ENCODE results near the gene ZBTB16. TPM values are rescaled to one million over a fixed set of nuclear protein-coding genes. Genes with fewer than 3 reads are reported as not detected.

Gene ZBTB16
- total and polyA plus RNA-seq, 2 of the 4 experiments (the other 2 are of a cell fraction) = not detected

DNA sequence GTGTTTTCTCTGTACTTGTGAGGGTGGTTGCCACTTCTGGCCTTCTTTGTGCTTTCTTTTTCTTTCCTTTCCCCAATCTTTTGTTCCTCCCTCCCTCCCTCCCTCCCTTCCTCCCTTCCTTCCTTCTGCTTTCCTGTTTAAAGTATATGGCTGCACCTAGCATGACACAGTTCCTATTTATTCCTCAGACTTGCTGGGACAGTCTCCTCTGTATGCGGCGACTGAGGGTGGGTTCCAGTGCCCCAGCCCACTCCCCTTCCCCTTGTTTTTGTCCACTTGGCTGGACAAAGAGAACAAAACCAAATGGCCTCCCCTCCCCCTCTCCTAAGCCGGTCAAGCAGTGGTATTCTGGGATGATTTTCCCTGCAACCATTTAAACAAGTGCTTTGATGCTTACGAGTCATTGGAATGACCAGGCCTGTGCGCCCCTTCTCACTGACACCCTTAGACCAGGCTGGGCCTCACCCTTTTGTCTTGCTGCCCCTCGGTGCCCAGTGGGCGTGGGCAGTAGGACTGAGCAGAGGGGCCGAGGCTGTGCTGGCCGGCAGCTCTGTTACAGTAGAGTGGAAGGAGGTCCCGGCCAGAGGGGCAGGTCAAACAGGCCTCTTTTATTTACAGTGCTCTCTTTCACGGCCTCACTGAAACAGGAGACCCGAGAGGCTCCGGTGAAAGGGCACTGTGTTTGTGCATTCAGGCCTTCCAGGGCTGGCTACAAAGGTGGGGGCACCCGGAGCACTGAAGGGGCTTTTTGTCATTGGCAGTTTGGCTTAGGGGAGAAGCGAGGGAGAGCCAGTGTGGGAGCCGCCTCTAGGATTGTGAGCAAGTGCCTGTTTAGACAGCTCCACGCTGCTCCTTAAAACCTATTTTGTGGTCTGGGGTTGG lies 32.2 kb downstream of the ZBTB16 start:
- Histone ChIP-seq H4K91ac (ENCODE audit: insufficient read depth, low read depth, low read length) (no peak overlapping the region), H2AK5ac (ENCODE audit: low read depth, low read length) (no peak overlapping the region), H4K5ac (ENCODE audit: low read depth, low read length) (no peak overlapping the region), H3K9me1 (ENCODE audit: insufficient read depth, low read length) (no peaks in the 10 kb centered on the region), H3K4me3 (ENCODE audit: insufficient read depth, low read depth, low read length) (no peak overlapping the region), H2BK5ac (ENCODE audit: low read depth, low read length, poor library complexity, severe bottlenecking) (no peak overlapping the region), H2BK15ac (ENCODE audit: low read depth, low read length) (no peak overlapping the region), H2AFZ (replicated peaks; ENCODE audit: low read length, poor library complexity) (no peak overlapping the region), H3K4me2 (ENCODE audit: low read depth, low read length) (no peak overlapping the region), H3K14ac (replicated peaks; ENCODE audit: low read depth, low read length) (no peak overlapping the region), H3K9ac (ENCODE audit: low read depth, low read length) (no peak overlapping the region), H3K4ac (ENCODE audit: low read depth, low read length) (no peak overlapping the region), H4K20me1 (ENCODE audit: insufficient read depth, low read length) (no peaks in the 10 kb centered on the region), H2BK120ac (ENCODE audit: low read depth, low read length) (no peak overlapping the region), H2AK9ac (replicated peaks; ENCODE audit: low read depth, low read length, poor library complexity) (no peak overlapping the region), H2BK20ac (ENCODE audit: low read depth, low read length) (no peak overlapping the region), H3K36me3 (ENCODE audit: control insufficient read depth, insufficient read depth, low read length) (no peaks in the 10 kb centered on the region), H3K23ac (ENCODE audit: low read depth, low read length) (no peak overlapping the region), H3K79me1 (ENCODE audit: low read depth in 1 of 2, low read length in 2 of 2) (no peaks in the 10 kb centered on the region), H3K9me3 (ENCODE audit: control insufficient read depth, insufficient read depth, low read length) (no peaks in the 10 kb centered on the region), H3K56ac (ENCODE audit: extremely low read depth, insufficient read depth, low read length) (no peak overlapping the region), H3K27me3 (ENCODE audit: control insufficient read depth, insufficient read depth, low read length) (peaks cover 6% of the 10 kb centered on the region; the same call in 1 of the 2 replicates), H3K4me1 (ENCODE audit: control insufficient read depth, insufficient read depth, low read length) (no peaks in the 10 kb centered on the region), H4K8ac (ENCODE audit: low read depth in 2 of 2, low read length in 2 of 2) (no peak overlapping the region), H3K18ac (ENCODE audit: low read depth, low read length) (no peak overlapping the region), H3K27ac (ENCODE audit: insufficient read depth, low read length) (no peak overlapping the region)
- 46% methylated on average over 3 of the region's 17 CpGs; no CpG with 5 or more reads in 1 of the 2 experiments for WGBS, 2 experiments (ENCODE audit: extremely low coverage in 2 of 2, insufficient read length in 1 of 2)
- ATAC-seq (ENCODE audit: low read depth) (no peak), DNase-seq (no peak)
- BruUV-seq (replicated peaks) = no TSS peak
- dilution Hi-C loops (cut with HindIII; ENCODE audit: low sequenced_read_pairs, unreplicated experiment) (no loop called here), intact Hi-C loops (cut with micrococcal nuclease) (no loop called here), in situ Hi-C loops (cut with MboI; ENCODE audit: low sequenced_read_pairs) (no loop called here)
- POLR2A ChIA-PET (ENCODE audit: unreplicated experiment) = no interaction called here
- CTCF ChIA-PET = no interaction called here
- TF ChIP-seq CEBPB (IDR thresholded peaks at IDR 0.05; ENCODE audit: low read depth, low read length) (no peak), RFX5 (IDR thresholded peaks at IDR 0.05; ENCODE audit: low read depth, low read length) (no peak), MXI1 (IDR thresholded peaks at IDR 0.05; ENCODE audit: borderline replicate concordance, low read depth, low read length) (no peak), MAFK (IDR thresholded peaks at IDR 0.05; ENCODE audit: low read depth, low read length) (no peak), RAD21 (IDR thresholded peaks at IDR 0.05; ENCODE audit: low read length) (no peak), SMC3 (IDR thresholded peaks at IDR 0.05; ENCODE audit: low read depth, low read length) (no peak), CHD1 (IDR thresholded peaks at IDR 0.05; ENCODE audit: low read depth, low read length) (no peak), POLR2A (IDR thresholded peaks at IDR 0.05; ENCODE audit: low read depth, low read length) (no peak), NFE2L2 (IDR thresholded peaks at IDR 0.05; ENCODE audit: low read depth, low read length) (no peak), RCOR1 (IDR thresholded peaks at IDR 0.05; ENCODE audit: insufficient replicate concordance, low read length) (no peak), BHLHE40 (IDR thresholded peaks at IDR 0.05; ENCODE audit: low read depth, low read length) (no peak), MAZ (IDR thresholded peaks at IDR 0.05; ENCODE audit: borderline replicate concordance, low read depth, low read length) (no peak)
- TF ChIP-seq, protein P1, sequence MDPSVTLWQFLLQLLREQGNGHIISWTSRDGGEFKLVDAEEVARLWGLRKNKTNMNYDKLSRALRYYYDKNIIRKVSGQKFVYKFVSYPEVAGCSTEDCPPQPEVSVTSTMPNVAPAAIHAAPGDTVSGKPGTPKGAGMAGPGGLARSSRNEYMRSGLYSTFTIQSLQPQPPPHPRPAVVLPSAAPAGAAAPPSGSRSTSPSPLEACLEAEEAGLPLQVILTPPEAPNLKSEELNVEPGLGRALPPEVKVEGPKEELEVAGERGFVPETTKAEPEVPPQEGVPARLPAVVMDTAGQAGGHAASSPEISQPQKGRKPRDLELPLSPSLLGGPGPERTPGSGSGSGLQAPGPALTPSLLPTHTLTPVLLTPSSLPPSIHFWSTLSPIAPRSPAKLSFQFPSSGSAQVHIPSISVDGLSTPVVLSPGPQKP (IDR thresholded peaks at IDR 0.05; ENCODE audit: borderline replicate concordance, low read depth, low read length) = no peak
- TF ChIP-seq, protein P2, sequence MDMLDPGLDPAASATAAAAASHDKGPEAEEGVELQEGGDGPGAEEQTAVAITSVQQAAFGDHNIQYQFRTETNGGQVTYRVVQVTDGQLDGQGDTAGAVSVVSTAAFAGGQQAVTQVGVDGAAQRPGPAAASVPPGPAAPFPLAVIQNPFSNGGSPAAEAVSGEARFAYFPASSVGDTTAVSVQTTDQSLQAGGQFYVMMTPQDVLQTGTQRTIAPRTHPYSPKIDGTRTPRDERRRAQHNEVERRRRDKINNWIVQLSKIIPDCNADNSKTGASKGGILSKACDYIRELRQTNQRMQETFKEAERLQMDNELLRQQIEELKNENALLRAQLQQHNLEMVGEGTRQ (IDR thresholded peaks at IDR 0.05; ENCODE audit: low read depth, low read length) = no peak
- TF ChIP-seq, protein P3, sequence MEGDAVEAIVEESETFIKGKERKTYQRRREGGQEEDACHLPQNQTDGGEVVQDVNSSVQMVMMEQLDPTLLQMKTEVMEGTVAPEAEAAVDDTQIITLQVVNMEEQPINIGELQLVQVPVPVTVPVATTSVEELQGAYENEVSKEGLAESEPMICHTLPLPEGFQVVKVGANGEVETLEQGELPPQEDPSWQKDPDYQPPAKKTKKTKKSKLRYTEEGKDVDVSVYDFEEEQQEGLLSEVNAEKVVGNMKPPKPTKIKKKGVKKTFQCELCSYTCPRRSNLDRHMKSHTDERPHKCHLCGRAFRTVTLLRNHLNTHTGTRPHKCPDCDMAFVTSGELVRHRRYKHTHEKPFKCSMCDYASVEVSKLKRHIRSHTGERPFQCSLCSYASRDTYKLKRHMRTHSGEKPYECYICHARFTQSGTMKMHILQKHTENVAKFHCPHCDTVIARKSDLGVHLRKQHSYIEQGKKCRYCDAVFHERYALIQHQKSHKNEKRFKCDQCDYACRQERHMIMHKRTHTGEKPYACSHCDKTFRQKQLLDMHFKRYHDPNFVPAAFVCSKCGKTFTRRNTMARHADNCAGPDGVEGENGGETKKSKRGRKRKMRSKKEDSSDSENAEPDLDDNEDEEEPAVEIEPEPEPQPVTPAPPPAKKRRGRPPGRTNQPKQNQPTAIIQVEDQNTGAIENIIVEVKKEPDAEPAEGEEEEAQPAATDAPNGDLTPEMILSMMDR (conservative IDR thresholded peaks at IDR 0.05; ENCODE audit: low read depth, low read length) = no peak

Data from IMR-90 (cell line).